Measurements from ENCODE around the gene TPI1. TPM values are rescaled to one million over a fixed set of nuclear protein-coding genes. Genes with fewer than 3 reads are reported as not detected.
A peak's percentile ranks its signal among the peaks of the same experiment; 100 is the strongest.
"Not testable (repeated sequence)": the region's sequence is repeated elsewhere in the genome, so short reads cannot be mapped to it uniquely, and the experiment has no call there.

TPI1 gene
- total RNA-seq, 4 donors from 2014 or later = 500 to 741 (median 604) TPM

GRCh38 chr12:6883683-6884082, 16.4 kb downstream of the TPI1 start:
- DNase-seq (no peak), ATAC-seq (no peak)
- H3K27ac ChIP-seq = no peak overlapping the region
- H3K9me3 ChIP-seq = no peaks in the 10 kb centered on the region
- no peaks in the 10 kb centered on the region for H3K27me3 ChIP-seq
- in situ Hi-C loops (cut with MboI; ENCODE audit: low sequenced_read_pairs in 4 of 4) (no loop called here), intact Hi-C loops (cut with DNase I; ENCODE audit: low total_unique reads) (no loop called here)
- no peaks in the 10 kb centered on the region for H3K4me1 ChIP-seq
- peaks cover 0 to 4% of the 10 kb centered on the region in 2 donors for H3K36me3 ChIP-seq
- H3K4me3 ChIP-seq = no peak overlapping the region
- TF ChIP-seq POLR2A (IDR thresholded peaks at IDR 0.05) (no peak), CTCF (IDR thresholded peaks at IDR 0.05 in 4 of 5, conservative IDR thresholded peaks at IDR 0.05 in 1 of 5) (no peak)

GRCh38 chr12:6884539-6884938, 17.2 kb downstream of the TPI1 start:
- DNase-seq = no peak
- no peaks in the 10 kb centered on the region for H3K9me3 ChIP-seq

GRCh38 chr12:6886206-6886999, 19.1 kb downstream of the TPI1 start:
- H3K36me3 ChIP-seq; H3K27me3 ChIP-seq; H3K4me1 ChIP-seq; DNase-seq; H3K4me3 ChIP-seq; H3K27ac ChIP-seq; ATAC-seq; intact Hi-C loops (cut with DNase I; ENCODE audit: low total_unique reads); in situ Hi-C loops (cut with MboI; ENCODE audit: low sequenced_read_pairs in 4 of 4); H3K9me3 ChIP-seq: not testable (repeated sequence)

More at GRCh38 chr12:6884539-6884938, 17.2 kb downstream of the TPI1 start:
- TF ChIP-seq POLR2A (IDR thresholded peaks at IDR 0.05) (no peak), CTCF (IDR thresholded peaks at IDR 0.05 in 4 of 5, conservative IDR thresholded peaks at IDR 0.05 in 1 of 5) (no peak)
- ATAC-seq = no peak
- Histone ChIP-seq H3K4me3 (no peak overlapping the region), H3K36me3 (peaks cover 0 to 4% of the 10 kb centered on the region in 2 donors), H3K27ac (no peak overlapping the region), H3K27me3 (no peaks in the 10 kb centered on the region), H3K4me1 (no peaks in the 10 kb centered on the region)
- in situ Hi-C loops (cut with MboI; ENCODE audit: low sequenced_read_pairs in 4 of 4) = no loop called here
- intact Hi-C loops (cut with DNase I; ENCODE audit: low total_unique reads) = no loop called here

- in situ Hi-C loops (cut with MboI; ENCODE audit: low sequenced_read_pairs in 4 of 4) (no loop called here), intact Hi-C loops (cut with DNase I; ENCODE audit: low total_unique reads) (no loop called here)
- Histone ChIP-seq H3K27ac (no peak overlapping the region), H3K4me3 (no peak overlapping the region), H3K4me1 (peaks cover 10% of the 10 kb centered on the region in 2 donors), H3K9me3 (no peaks in the 10 kb centered on the region), H3K27me3 (no peaks in the 10 kb centered on the region), H3K36me3 (peaks cover 0 to 4% of the 10 kb centered on the region in 2 donors)
- ATAC-seq (no peak), DNase-seq (no peak)
- TF ChIP-seq POLR2A (IDR thresholded peaks at IDR 0.05) = no peak
- no peak for TF ChIP-seq CTCF (IDR thresholded peaks at IDR 0.05 in 4 of 5, conservative IDR thresholded peaks at IDR 0.05 in 1 of 5)
Measured at GRCh38 chr12:6887460-6887859, 20.1 kb downstream of the TPI1 start.

- no peak for DNase-seq
- TF ChIP-seq POLR2A (IDR thresholded peaks at IDR 0.05) = no peak
- TF ChIP-seq CTCF (IDR thresholded peaks at IDR 0.05 in 4 of 5, conservative IDR thresholded peaks at IDR 0.05 in 1 of 5) = no peak
- H3K27me3 ChIP-seq = no peaks in the 10 kb centered on the region
- intact Hi-C loops (cut with DNase I; ENCODE audit: low total_unique reads) (no loop called here), in situ Hi-C loops (cut with MboI; ENCODE audit: low sequenced_read_pairs in 4 of 4) (no loop called here)
- peaks cover 0 to 4% of the 10 kb centered on the region in 2 donors for H3K36me3 ChIP-seq
- no peak overlapping the region for H3K27ac ChIP-seq
- H3K4me1 ChIP-seq = peaks cover 10% of the 10 kb centered on the region in 2 donors
- no peaks in the 10 kb centered on the region for H3K9me3 ChIP-seq
- H3K4me3 ChIP-seq = no peak overlapping the region
- ATAC-seq = no peak
Measured at GRCh38 chr12:6888360-6888759, 21.0 kb downstream of the TPI1 start.

- H3K36me3 ChIP-seq; intact Hi-C loops (cut with DNase I; ENCODE audit: low total_unique reads); H3K9me3 ChIP-seq; H3K27me3 ChIP-seq; in situ Hi-C loops (cut with MboI; ENCODE audit: low sequenced_read_pairs in 4 of 4); H3K4me3 ChIP-seq; ATAC-seq; DNase-seq: not testable (repeated sequence)
- peak overlapping the region in 1 of 4 donors; percentile 18 for H3K27ac ChIP-seq
- H3K4me1 ChIP-seq = peaks cover 10% of the 10 kb centered on the region in 2 donors
Measured at GRCh38 chr12:6888794-6889193, 21.5 kb downstream of the TPI1 start.

- H3K9me3 ChIP-seq; H3K36me3 ChIP-seq; DNase-seq; in situ Hi-C loops (cut with MboI; ENCODE audit: low sequenced_read_pairs in 4 of 4); ATAC-seq; intact Hi-C loops (cut with DNase I; ENCODE audit: low total_unique reads); H3K27me3 ChIP-seq: not testable (repeated sequence)
- Histone ChIP-seq H3K4me1 (peaks cover 10% of the 10 kb centered on the region in 2 donors), H3K27ac (peak overlapping the region; percentile 85 to 92 (median 87)), H3K4me3 (peak overlapping the region in 2 of 4 donors; percentile 66 to 83)
Measured at GRCh38 chr12:6889775-6890573, 22.6 kb downstream of the TPI1 start.
